Measurements from ENCODE around the gene SHLD1.
"Not testable (repeated sequence)": the region's sequence is repeated elsewhere in the genome, so short reads cannot be mapped to it uniquely, and the experiment has no call there.

GRCh38 chr20:5740643-5741042 is 9.6 kb upstream of the SHLD1 start:
- TF ChIP-seq, protein P1, sequence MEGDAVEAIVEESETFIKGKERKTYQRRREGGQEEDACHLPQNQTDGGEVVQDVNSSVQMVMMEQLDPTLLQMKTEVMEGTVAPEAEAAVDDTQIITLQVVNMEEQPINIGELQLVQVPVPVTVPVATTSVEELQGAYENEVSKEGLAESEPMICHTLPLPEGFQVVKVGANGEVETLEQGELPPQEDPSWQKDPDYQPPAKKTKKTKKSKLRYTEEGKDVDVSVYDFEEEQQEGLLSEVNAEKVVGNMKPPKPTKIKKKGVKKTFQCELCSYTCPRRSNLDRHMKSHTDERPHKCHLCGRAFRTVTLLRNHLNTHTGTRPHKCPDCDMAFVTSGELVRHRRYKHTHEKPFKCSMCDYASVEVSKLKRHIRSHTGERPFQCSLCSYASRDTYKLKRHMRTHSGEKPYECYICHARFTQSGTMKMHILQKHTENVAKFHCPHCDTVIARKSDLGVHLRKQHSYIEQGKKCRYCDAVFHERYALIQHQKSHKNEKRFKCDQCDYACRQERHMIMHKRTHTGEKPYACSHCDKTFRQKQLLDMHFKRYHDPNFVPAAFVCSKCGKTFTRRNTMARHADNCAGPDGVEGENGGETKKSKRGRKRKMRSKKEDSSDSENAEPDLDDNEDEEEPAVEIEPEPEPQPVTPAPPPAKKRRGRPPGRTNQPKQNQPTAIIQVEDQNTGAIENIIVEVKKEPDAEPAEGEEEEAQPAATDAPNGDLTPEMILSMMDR (IDR thresholded peaks at IDR 0.05; ENCODE audit: poor library complexity): not testable (repeated sequence)
- not testable (repeated sequence) for TF ChIP-seq EZH2 (IDR thresholded peaks at IDR 0.05; ENCODE audit: borderline replicate concordance)
